ENCODE results near the gene TCAF1.

DNA sequence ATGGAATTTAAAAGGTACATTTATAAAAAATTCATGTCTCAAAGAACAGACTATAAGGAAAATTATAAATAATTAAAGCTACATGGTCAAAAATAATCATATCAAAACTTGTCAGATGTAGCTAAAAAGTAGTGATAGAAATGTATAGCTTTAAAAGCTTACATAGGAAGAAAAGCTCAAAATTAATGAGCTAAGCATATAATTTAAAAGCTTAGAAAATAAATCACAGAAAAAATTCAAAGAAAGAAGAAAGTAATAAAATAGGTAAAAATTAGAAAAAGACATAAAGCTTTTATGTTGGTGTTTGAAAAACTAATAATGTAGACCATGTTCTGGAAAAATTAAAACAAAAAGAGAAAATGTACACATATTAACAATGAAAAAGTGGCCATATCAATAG is 5.3 kb downstream of the TCAF1 start:
- no peak for TF ChIP-seq POLR2A (IDR thresholded peaks at IDR 0.05)
- TF ChIP-seq, protein P1, sequence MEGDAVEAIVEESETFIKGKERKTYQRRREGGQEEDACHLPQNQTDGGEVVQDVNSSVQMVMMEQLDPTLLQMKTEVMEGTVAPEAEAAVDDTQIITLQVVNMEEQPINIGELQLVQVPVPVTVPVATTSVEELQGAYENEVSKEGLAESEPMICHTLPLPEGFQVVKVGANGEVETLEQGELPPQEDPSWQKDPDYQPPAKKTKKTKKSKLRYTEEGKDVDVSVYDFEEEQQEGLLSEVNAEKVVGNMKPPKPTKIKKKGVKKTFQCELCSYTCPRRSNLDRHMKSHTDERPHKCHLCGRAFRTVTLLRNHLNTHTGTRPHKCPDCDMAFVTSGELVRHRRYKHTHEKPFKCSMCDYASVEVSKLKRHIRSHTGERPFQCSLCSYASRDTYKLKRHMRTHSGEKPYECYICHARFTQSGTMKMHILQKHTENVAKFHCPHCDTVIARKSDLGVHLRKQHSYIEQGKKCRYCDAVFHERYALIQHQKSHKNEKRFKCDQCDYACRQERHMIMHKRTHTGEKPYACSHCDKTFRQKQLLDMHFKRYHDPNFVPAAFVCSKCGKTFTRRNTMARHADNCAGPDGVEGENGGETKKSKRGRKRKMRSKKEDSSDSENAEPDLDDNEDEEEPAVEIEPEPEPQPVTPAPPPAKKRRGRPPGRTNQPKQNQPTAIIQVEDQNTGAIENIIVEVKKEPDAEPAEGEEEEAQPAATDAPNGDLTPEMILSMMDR (IDR thresholded peaks at IDR 0.05), result no peak

Measured in tibial nerve (tissue), 3 donors.